Neutrophil (primary cell): ENCODE measurements around the gene PRSS1.
"Not testable (repeated sequence)": the region's sequence is repeated elsewhere in the genome, so short reads cannot be mapped to it uniquely, and the experiment has no call there.

Source experiments
- H3K27ac ChIP-seq: fragments of 200-600 bp; sonication (generic); 2 replicates; pipeline ENCODE4 v1.5.1; 2016; ENCODE audit warnings: mild to moderate bottlenecking, moderate library complexity
- H3K27me3 ChIP-seq: fragments of 200-600 bp; sonication (generic); 2 replicates; pipeline ENCODE4 v1.6.0; 2016; ENCODE audit warnings: mild to moderate bottlenecking
- H3K36me3 ChIP-seq: fragments of 200-600 bp; sonication (generic); 2 replicates; pipeline ENCODE4 v1.5.1; 2017
- H3K4me1 ChIP-seq, 2 experiments: fragments of 200-600 bp in 1 of 2; sonication (generic) in 1 of 2; 1 replicate in 1 of 2; 2 replicates in 1 of 2; pipeline versions ENCODE4 v1.5.1 to v1.6.1; 2013 to 2016; ENCODE audit warnings: low read depth in 1 of 2, low read length in 1 of 2, mild to moderate bottlenecking in 1 of 2, moderate library complexity in 1 of 2; ENCODE audit not compliant: control insufficient read depth in 1 of 2, insufficient read depth in 1 of 2
- H3K4me3 ChIP-seq, 2 experiments: fragments of 200-600 bp in 1 of 2; sonication (generic) in 1 of 2; 1 replicate in 1 of 2; 2 replicates in 1 of 2; pipeline ENCODE4 v1.5.1; 2013 to 2016; ENCODE audit warnings: low read depth in 1 of 2, low read length in 1 of 2, mild to moderate bottlenecking in 1 of 2, moderate library complexity in 1 of 2
- H3K9me3 ChIP-seq: fragments of 200-600 bp; sonication (generic); 2 replicates; pipeline ENCODE4 v1.5.1; 2016
- CTCF ChIP-seq: fragments of 200-600 bp; sonication (generic); IDR thresholded peaks from 2 replicates; pipeline ENCODE4 v1.5.1; 2016; ENCODE audit warnings: antibody characterized with exemption

The PRSS1 gene

GRCh38 chr7:142739923-142740492, 9.3 kb upstream of the PRSS1 start:
- peaks cover 0 to 3% of the 10 kb centered on the region in 2 experiments for H3K4me1 ChIP-seq
- H3K27me3 ChIP-seq, result no peaks in the 10 kb centered on the region
- H3K27ac ChIP-seq, result no peak overlapping the region
- H3K9me3 ChIP-seq, result no peaks in the 10 kb centered on the region
- H3K4me3 ChIP-seq, result no peak overlapping the region
- no peak for TF ChIP-seq CTCF
- no peaks in the 10 kb centered on the region for H3K36me3 ChIP-seq

- Histone ChIP-seq H3K27ac (no peak overlapping the region), H3K4me3 (no peak overlapping the region), H3K4me1 (peaks cover 0 to 3% of the 10 kb centered on the region in 2 experiments), H3K27me3 (no peaks in the 10 kb centered on the region), H3K9me3 (no peaks in the 10 kb centered on the region), H3K36me3 (no peaks in the 10 kb centered on the region)
- no peak for TF ChIP-seq CTCF
These were observed 8.5 kb upstream of the PRSS1 start for GRCh38 chr7:142740786-142741185.

- H3K36me3 ChIP-seq, H3K27ac ChIP-seq, H3K4me3 ChIP-seq, H3K27me3 ChIP-seq, H3K9me3 ChIP-seq, H3K4me1 ChIP-seq: not testable (repeated sequence)
These were observed 7.3 kb upstream of the PRSS1 start for GRCh38 chr7:142741932-142742331.

GRCh38 chr7:142745091-142745635, 4.1 kb upstream of the PRSS1 start:
- H3K27me3 ChIP-seq, result no peaks in the 10 kb centered on the region
- H3K4me1 ChIP-seq, result peaks cover 0 to 3% of the 10 kb centered on the region in 2 experiments
- H3K9me3 ChIP-seq, result no peaks in the 10 kb centered on the region
- H3K27ac ChIP-seq, result no peak overlapping the region
- no peak overlapping the region for H3K4me3 ChIP-seq
- TF ChIP-seq CTCF, result no peak
- H3K36me3 ChIP-seq, result no peaks in the 10 kb centered on the region

- H3K4me1 ChIP-seq, result peaks cover 0 to 3% of the 10 kb centered on the region in 2 experiments
- no peak for TF ChIP-seq CTCF
- no peaks in the 10 kb centered on the region for H3K36me3 ChIP-seq
- H3K9me3 ChIP-seq, result no peaks in the 10 kb centered on the region
- no peak overlapping the region for H3K4me3 ChIP-seq
- no peak overlapping the region for H3K27ac ChIP-seq
- no peaks in the 10 kb centered on the region for H3K27me3 ChIP-seq
These were observed 3.5 kb upstream of the PRSS1 start for GRCh38 chr7:142745745-142746144.

- no peaks in the 10 kb centered on the region for H3K36me3 ChIP-seq
- H3K9me3 ChIP-seq, result no peaks in the 10 kb centered on the region
- TF ChIP-seq CTCF, result no peak
- peaks cover 0 to 3% of the 10 kb centered on the region in 2 experiments for H3K4me1 ChIP-seq
- H3K4me3 ChIP-seq, result no peak overlapping the region
- no peak overlapping the region for H3K27ac ChIP-seq
- no peaks in the 10 kb centered on the region for H3K27me3 ChIP-seq
These were observed 3.0 kb upstream of the PRSS1 start for GRCh38 chr7:142746264-142746663.

GRCh38 chr7:142748410-142748809, 862 bp upstream of the PRSS1 start:
- H3K4me3 ChIP-seq, H3K27ac ChIP-seq, H3K9me3 ChIP-seq, H3K27me3 ChIP-seq, H3K36me3 ChIP-seq, H3K4me1 ChIP-seq: not testable (repeated sequence)
